ENCODE results near the gene THADA.
"Not testable (repeated sequence)": the region's sequence is repeated elsewhere in the genome, so short reads cannot be mapped to it uniquely, and the experiment has no call there.

Gene THADA

GRCh38 chr2:43595603-43596412, at the start of gene THADA:
Gene THADA, minus strand, starts transcription at chr2:43596038. Its CDS starts 3,646 bp downstream, at chr2:43592392.
- peak; percentile 98 to 100 (median 99) for DNase-seq

DNA sequence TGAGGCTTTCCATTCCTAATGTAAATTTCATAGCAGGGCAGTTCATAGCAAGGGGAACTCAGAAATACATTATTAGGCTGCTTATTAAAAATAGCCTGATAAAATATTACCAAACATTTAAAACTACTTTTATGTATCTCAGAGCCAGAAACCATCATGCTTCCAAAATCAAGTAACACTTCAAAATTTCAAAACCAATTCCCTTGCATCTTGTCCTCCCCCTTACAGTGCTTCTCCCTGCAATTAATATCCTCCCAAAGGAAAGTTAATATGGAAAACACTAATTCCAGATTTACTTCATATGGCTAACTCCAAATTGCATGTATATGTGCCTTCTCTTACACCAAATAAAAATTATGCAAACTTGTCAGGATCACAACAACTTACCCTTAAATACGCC, 47.8 kb upstream of the THADA start:
- no peak for DNase-seq

DNA sequence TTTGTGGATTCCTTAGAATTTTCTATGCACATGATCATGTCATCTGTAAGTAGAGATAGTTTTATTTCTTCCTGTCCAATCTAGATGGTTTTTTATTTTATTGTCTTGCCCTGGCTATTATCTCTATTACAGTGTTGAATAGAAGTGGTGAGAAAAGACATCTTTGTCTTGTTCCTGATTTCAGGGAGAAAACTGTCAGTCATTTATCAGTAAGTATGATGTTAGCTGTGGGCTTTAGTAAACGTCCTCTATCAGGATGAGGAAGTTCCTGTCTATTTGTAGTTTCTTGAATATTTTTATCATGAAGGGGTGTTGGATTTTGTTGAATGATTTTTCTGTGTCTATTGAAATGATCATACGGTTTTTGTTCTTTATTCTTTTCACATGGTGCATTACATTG, 46.5 kb upstream of the THADA start:
- no peak for DNase-seq

DNA sequence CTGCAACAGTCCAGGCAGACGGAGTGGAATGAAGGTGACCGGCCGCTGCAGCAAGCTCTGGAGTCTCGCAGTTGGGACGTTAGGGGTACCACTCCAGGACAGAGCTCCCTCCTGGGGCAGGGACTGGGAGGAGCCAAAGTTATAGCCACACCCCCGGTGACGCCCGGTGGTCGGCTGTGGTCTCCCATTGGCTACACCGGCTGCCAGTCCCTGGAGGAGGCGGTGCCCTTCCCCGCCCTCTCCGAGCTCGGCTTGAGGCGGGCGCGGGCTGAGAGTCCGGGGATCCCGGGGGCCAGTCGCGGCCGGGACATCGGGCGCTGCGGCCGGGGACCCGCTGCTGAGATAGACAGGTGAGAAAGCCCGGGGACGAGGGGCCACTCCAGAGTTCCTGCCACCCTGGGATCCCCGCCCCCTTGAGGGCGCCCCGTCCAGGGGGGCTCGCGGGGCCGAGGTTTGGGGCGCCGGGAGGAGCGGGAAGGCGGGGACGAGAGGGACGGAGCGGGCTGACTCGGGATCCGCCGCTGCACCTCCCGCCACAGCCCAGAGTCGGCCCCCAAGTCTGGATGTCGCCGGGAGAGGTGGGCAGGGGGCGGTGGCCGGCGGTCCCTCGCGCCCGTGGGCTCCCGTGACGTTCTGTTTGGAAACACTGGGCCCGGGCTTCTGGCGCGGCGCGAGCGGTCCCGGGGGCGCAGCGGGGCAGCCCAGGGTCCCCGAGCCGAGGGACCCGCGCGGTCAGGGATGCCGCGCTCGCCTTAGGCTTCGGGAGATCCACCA, 41.4 kb upstream of the THADA start, which contains the start of gene PLEKHH2:
TSS of gene PLEKHH2 (plus strand) at position 231 of the 774 bp plus-strand sequence. CDS start 7,414 bp downstream, outside the sequence.
- DNase-seq = peak in 2 of 3 experiments; percentile 65 to 73

GRCh38 chr2:43636621-43637020, 40.8 kb upstream of the THADA start:
- no peak for DNase-seq

- not testable (repeated sequence) for DNase-seq
Measured at GRCh38 chr2:43636153-43636552, 40.3 kb upstream of the THADA start.

DNA sequence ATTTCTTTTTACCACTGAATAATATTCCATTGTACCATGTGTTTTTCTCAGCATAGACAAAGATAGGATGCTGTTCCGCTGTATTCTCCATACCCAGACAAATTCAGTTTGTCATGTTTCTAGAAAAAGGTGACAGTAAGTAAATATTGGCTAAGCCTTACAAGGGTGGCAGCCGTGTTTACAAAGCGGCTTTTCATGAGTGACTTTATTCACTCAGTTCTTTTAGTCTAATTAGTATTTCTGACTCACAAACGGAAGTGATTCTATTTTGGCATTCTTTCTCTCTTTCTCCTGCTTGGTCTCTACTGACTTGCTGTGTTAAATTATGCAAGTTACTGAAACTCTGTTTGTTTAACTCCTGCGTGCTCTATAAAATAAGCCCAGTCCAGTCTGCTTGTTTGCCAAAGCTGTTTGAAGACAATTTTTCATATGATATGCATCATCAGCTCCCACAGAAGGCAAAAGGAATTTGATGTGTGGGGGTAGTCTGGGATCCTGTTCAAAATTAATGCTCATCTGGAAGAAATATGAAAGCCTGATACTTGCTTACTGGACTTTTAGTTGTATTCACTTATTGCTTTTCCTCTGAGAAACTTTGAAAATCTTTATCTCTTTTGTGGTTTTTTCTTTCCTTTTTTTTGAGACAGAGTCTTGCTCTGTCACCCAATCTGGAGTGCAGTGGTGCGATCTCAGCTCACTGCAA, 38.9 kb upstream of the THADA start:
- DNase-seq = peak; percentile 34 to 94 (median 77)

GRCh38 chr2:43631618-43632317, 35.9 kb upstream of the THADA start:
- DNase-seq = no peak

DNA sequence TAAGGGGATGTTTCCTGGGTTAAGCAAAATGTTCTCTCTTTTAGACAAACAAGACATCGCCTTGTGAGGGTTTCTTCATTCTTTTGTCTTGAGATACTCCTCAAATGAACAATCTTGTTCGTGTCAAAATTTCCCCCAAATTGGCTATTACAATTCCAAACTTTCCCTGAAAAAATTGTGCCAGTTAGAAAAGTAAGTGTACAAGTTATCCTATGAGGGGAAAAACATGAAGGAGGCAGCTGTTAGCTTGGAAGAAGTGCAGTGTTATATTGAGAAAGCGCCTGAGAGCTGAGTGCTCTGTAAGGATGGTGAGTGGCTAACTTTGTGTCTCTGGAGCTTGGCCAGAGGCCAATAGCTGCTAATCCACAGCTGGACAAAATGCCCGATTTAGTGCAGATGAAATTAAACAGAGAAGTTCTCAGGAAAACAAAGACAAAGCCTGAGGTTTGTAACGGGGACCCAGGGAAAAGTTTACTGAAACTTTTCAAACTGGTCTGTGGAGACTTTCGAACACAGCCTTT, 27.2 kb upstream of the THADA start:
- peak in 1 of 3 experiments; percentile 32 for DNase-seq

DNA sequence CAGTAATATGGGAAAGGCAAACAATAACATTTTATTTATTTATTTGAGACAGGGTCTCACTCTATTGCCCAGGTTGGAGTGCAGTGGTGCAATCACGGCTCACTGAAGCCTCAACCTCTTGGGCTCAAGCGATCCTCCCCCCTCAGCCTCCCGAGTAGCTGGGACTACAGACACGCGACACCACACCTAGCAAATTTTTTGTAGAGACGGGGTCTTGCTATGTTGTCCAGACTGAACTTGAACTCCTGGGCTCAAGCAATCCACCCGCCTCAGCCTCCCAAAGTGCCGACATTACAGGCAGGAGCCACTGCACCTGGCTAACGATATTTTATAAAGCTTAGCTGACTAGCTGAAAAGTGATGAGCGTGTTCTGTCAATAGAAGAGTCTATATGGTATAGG, 23.7 kb upstream of the THADA start:
- no peak for DNase-seq

DNA sequence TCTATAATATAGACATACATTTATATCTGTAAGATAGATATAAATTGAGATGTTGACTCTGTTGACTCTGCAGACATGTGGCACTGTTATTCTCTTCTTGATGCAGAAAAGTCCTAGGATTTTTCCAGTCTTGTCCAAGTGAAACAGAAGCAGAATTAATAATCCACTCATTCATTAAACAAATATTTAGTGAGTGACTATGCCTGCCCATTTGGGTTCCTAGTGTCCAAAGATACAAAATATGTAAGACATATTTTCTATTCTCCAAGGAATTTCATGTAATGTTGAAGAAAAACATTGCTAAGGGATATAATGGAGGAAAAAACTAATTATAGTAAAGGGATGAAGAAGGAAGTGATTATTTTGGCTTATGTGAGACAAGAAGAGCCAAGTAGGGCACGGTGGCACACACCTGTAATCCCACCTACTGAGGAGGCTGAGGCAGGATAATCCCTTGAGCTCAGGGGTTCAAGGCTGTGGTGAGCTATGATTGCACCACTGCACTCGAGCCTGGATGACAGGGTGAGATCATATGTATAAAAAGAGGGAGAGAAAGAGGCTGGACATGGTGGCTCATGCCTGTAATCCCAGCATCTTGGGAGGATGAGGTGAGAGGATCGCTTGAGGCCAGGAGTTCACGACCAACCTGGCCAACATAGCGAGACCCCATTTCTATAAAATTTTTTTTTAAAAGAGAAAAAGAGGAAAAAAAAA, 21.3 kb upstream of the THADA start:
- DNase-seq = no peak

DNA sequence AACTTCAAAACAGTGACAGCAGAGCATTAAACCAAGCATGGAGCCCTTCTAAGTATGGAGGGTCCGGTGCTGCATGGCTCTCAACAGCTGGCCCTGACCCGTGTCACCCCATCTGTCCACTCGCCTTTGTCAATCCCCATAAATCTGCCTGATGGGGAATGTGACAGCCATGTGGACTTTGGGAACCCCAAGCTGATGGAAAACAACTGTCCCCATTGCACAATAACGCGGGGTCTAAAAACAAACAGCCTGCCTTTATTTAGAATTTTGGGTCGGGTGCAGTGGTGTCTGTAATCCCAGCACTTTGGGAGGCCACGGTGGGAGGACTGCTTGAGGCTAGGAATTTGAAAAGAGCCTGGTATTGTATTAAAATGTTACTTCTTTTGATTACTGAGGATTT, 17.1 kb upstream of the THADA start:
- DNase-seq = no peak

GRCh38 chr2:43611987-43612894, 16.4 kb upstream of the THADA start:
- peak; percentile 67 to 88 (median 71) for DNase-seq

DNA sequence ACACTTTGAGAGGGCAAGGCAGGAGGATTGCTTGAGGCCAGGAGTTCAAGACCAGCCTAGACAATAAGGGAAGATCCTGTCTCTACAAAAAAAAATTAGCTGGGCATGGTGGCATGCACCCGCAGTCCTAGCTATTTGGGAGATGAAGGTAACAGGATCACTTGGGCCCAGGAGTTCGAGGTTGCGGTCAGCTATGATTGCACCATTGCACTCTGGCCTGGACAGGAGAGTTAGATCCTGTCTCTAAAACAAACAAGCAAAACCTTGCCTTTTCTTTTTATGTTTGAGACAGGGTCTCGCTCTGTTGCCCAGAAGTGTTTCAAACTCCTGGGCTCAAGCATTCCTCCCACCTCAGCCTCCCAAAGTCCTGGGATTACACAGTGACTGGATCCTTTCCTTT, 14.5 kb upstream of the THADA start:
- no peak for DNase-seq

GRCh38 chr2:43609290-43609918, 13.6 kb upstream of the THADA start:
- DNase-seq = peak; percentile 52 to 83 (median 59)

GRCh38 chr2:43605851-43606250, 10.0 kb upstream of the THADA start:
- DNase-seq = peak in 1 of 3 experiments; percentile 46

DNA sequence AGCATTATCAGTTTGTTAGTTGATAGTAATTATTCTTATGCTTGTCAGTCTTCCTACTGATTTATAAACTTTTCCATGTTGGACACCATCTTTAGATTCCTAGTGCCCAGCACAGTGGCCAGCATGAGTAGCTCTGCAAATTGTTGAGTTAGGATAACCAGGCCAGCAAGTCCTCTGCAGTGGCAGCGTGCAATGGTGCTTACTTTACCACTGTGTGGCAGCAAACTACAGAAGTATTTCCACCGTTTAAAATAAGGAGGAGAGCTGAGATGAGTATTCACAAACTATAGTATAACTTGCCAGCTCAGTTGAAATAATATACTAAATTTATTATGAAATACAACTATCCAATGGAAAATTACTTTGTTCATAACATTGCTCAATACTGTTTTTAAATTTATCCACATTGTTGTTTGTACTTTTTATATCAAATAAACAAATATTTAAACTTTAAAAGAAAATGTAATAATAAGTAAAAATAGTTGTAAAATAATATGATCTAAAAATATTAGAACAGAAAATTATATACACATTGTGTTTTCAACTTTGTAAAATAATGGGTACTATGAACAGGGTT, 9.3 kb upstream of the THADA start:
- DNase-seq = peak; percentile 14 to 67 (median 28)

DNA sequence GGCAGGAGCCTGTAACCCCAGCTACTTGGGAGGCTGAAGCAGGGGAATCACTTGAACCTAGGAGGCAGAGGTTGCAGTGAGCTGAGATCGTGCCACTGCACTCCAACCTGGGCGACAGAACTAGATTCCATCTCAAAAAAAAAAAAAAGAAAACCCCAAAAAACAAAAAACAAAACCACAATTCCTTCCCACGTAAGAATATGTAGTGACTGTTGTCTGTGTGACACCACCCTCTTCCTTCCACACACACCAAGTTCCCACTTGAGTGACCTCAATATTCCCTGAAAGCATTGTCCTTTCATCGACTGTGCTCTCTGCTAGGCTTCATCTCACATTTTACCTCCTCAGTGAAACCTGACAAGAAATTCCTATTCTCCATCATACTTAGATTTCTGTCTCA, 8.8 kb upstream of the THADA start:
- no peak for DNase-seq

- DNase-seq = not testable (repeated sequence)
Measured at GRCh38 chr2:43600596-43600995, 4.8 kb upstream of the THADA start.

- no peak for DNase-seq
Measured at GRCh38 chr2:43594875-43595274, 963 bp downstream of the THADA start.
